ENCODE results near the gene PIK3CD. TPM values are rescaled to one million over a fixed set of nuclear protein-coding genes. Genes with fewer than 3 reads are reported as not detected.

PIK3CD gene
- total and polyA plus RNA-seq, 2 of the 8 experiments (the other 6 are each of a cell fraction or from before 2014, with no cell fraction given): 20.6 to 24.1 TPM

- Histone ChIP-seq H4K91ac (replicated peaks; ENCODE audit: insufficient read length, low read length) (no peak overlapping the region), H4K5ac (ENCODE audit: insufficient read length, low read depth, low read length) (no peak overlapping the region), H3K79me1 (ENCODE audit: low read depth, low read length) (no peaks in the 10 kb centered on the region), H2BK15ac (ENCODE audit: low read length) (no peak overlapping the region), H3K36me3 (ENCODE audit: control insufficient read depth in 2 of 4, insufficient read depth in 4 of 4, low read length in 3 of 4) (no peaks in the 10 kb centered on the region), H3K9ac (replicated peaks in 1 of 4; ENCODE audit: extremely low read depth in 1 of 4, low read depth in 3 of 4, low read length in 3 of 4) (no peak overlapping the region), H2BK20ac (ENCODE audit: low read length) (no peak overlapping the region), H3K14ac (ENCODE audit: insufficient read length) (no peak overlapping the region), H3K27me3 (replicated peaks in 1 of 4; ENCODE audit: control insufficient read depth in 3 of 4, extremely low read depth in 1 of 4, insufficient read depth in 3 of 4, low read length in 3 of 4) (peaks cover 0 to 8% (median 0%) of the 10 kb centered on the region in 4 experiments; a peak in 2 of 7 replicates), H2BK120ac (replicated peaks; ENCODE audit: low read depth, low read length) (no peak overlapping the region), H3K9me3 (ENCODE audit: insufficient read depth in 2 of 2, low read depth in 1 of 2, low read length in 1 of 2) (no peaks in the 10 kb centered on the region), H3K4ac (replicated peaks; ENCODE audit: insufficient read length, low read depth, low read length) (no peak overlapping the region), H3K4me1 (replicated peaks in 1 of 4; ENCODE audit: control insufficient read depth in 3 of 4, insufficient read depth in 4 of 4, low read length in 3 of 4) (peaks cover 0 to 8% (median 7%) of the 10 kb centered on the region in 4 experiments; a peak in 5 of 7 replicates), H3K27ac (ENCODE audit: low read depth, low read length) (no peak overlapping the region), H2BK12ac (ENCODE audit: low read depth, low read length) (no peak overlapping the region), H2BK5ac (ENCODE audit: low read depth, low read length) (no peak overlapping the region), H3K23ac (ENCODE audit: insufficient read length) (no peak overlapping the region), H4K8ac (ENCODE audit: extremely low read depth, insufficient read depth, low read length) (no peak overlapping the region; the same call in 1 of the 2 replicates), H3K18ac (ENCODE audit: extremely low read depth, low read length) (no peak overlapping the region; the same call in 1 of the 2 replicates), H2AK5ac (ENCODE audit: low read depth, low read length) (no peak overlapping the region), H3K23me2 (ENCODE audit: low read depth, low read length) (no peaks in the 10 kb centered on the region), H3K56ac (replicated peaks; ENCODE audit: insufficient read length, low read depth, low read length) (no peak overlapping the region), H3K4me2 (ENCODE audit: insufficient read depth in 1 of 2, low read depth in 2 of 2, low read length in 2 of 2) (no peak overlapping the region), H2AFZ (ENCODE audit: low read length) (no peak overlapping the region), H3K4me3 (ENCODE audit: extremely low read depth in 1 of 4, insufficient read depth in 2 of 4, low read depth in 3 of 4, low read length in 4 of 4) (no peak overlapping the region), H3K79me2 (ENCODE audit: control insufficient read depth in 1 of 2, insufficient read depth in 2 of 2, low read length in 2 of 2) (no peaks in the 10 kb centered on the region), H4K20me1 (replicated peaks in 1 of 2; ENCODE audit: control insufficient read depth in 1 of 2, insufficient read depth in 2 of 2, low read length in 2 of 2) (no peaks in the 10 kb centered on the region)
- no peak for FAIRE-seq
- no peak for DNase-seq (ENCODE audit: low read depth in 1 of 2, low spot score in 2 of 2)
- CTCF ChIA-PET (ENCODE audit: partially characterized antibody): interaction anchor here (0.6 kb wide), 2 partner anchors 48 to 265 kb away, joined by 4 read pairs; no protein-coding TSS in a partner anchor
- 93% methylated on average over 2 of the region's 2 CpGs; no CpG with 5 or more reads in 1 of the 2 experiments for WGBS, 2 experiments (ENCODE audit: extremely low coverage in 1 of 2, insufficient coverage in 1 of 2, insufficient read length in 1 of 2, insufficient replicate concordance in 2 of 2, low coverage in 1 of 2, low lambda C conversion rate in 2 of 2, missing lambda C conversion rate in 1 of 2)
- POLR2A ChIA-PET (ENCODE audit: partially characterized antibody): no interaction called here
- TF ChIP-seq RAD21 (IDR thresholded peaks at IDR 0.05 in 1 of 2, conservative IDR thresholded peaks at IDR 0.05 in 1 of 2; ENCODE audit: low read depth in 2 of 2, low read length in 2 of 2) (no peak), POLR2AphosphoS5 (IDR thresholded peaks at IDR 0.05; ENCODE audit: low read depth, low read length) (no peak), TCF12 (IDR thresholded peaks at IDR 0.05; ENCODE audit: low read depth, low read length) (no peak), RBBP5 (IDR thresholded peaks at IDR 0.05; ENCODE audit: borderline replicate concordance, low read depth, low read length) (no peak), ZNF274 (IDR thresholded peaks at IDR 0.05; ENCODE audit: borderline replicate concordance, extremely low read depth, low read length) (no peak), YY1 (IDR thresholded peaks at IDR 0.05; ENCODE audit: low read depth, low read length) (no peak), MAX (IDR thresholded peaks at IDR 0.05) (no peak), CTBP2 (IDR thresholded peaks at IDR 0.05; ENCODE audit: borderline replicate concordance, insufficient read depth, insufficient read length, low read length) (no peak), BCL11A (IDR thresholded peaks at IDR 0.05; ENCODE audit: low read depth in 2 of 2, low read length in 2 of 2) (no peak), SRF (IDR thresholded peaks at IDR 0.05; ENCODE audit: low read depth, low read length) (no peak), EP300 (IDR thresholded peaks at IDR 0.05; ENCODE audit: borderline replicate concordance in 1 of 2, low read depth in 2 of 2, low read length in 2 of 2) (no peak), HDAC6 (IDR thresholded peaks at IDR 0.05; ENCODE audit: low read depth, low read length) (no peak), FOSL1 (IDR thresholded peaks at IDR 0.05; ENCODE audit: insufficient read depth, low read depth, low read length) (no peak), EGR1 (IDR thresholded peaks at IDR 0.05; ENCODE audit: borderline replicate concordance, low read depth, low read length) (no peak)
Measured at GRCh38 chr1:9624081-9624480, 27.4 kb upstream of the PIK3CD start.

Data from H1 (cell line).